Neural cell (in vitro differentiated cells): Measurements from ENCODE around the gene CTXND1. TPM values are rescaled to one million over a fixed set of nuclear protein-coding genes. Genes with fewer than 3 reads are reported as not detected.

Experiments used
- H2AFZ ChIP-seq: fragments of 200-600, 300-800 bp; sonication (generic), shearing (Covaris generic); 2 replicates; pipeline ENCODE4 v1.6.0; 2014; ENCODE audit warnings: low read depth, mild to moderate bottlenecking, antibody characterized with exemption, low read length, moderate library complexity
- H3F3A ChIP-seq: fragments of 200-600 bp; shearing (Covaris generic); 2 replicates; pipeline ENCODE4 v1.6.1; 2016; ENCODE audit warnings: mild to moderate bottlenecking, moderate library complexity, mixed read lengths, antibody characterized with exemption, low read length; ENCODE audit not compliant: insufficient read depth, poor library complexity, severe bottlenecking
- H3K27ac ChIP-seq: fragments of 200-600, 300-800 bp; sonication (generic), shearing (Covaris generic); 2 replicates; pipeline ENCODE4 v1.5.1; 2014; ENCODE audit warnings: mild to moderate bottlenecking, low read length, moderate library complexity
- H3K27me3 ChIP-seq: fragments of 300-800, 200-600 bp; sonication (generic), shearing (Covaris generic); 2 replicates; pipeline ENCODE4 v1.6.0; 2014; ENCODE audit warnings: mild to moderate bottlenecking, low read depth, low read length, moderate library complexity; ENCODE audit not compliant: insufficient read depth
- H3K36me3 ChIP-seq: fragments of 300-800, 200-600 bp; sonication (generic), shearing (Covaris generic); 2 replicates; pipeline ENCODE4 v1.5.1; 2014; ENCODE audit warnings: mild to moderate bottlenecking, antibody characterized with exemption, low read length, moderate library complexity; ENCODE audit not compliant: insufficient read depth
- H3K4me2 ChIP-seq: fragments of 300-800, 200-600 bp; sonication (generic), shearing (Covaris generic); 2 replicates; pipeline ENCODE4 v1.6.0; 2014; ENCODE audit warnings: mild to moderate bottlenecking, low read length
- H3K4me3 ChIP-seq: fragments of 300-800, 200-600 bp; sonication (generic), shearing (Covaris generic); 2 replicates; pipeline ENCODE4 v1.5.1; 2014; ENCODE audit warnings: mild to moderate bottlenecking, low read length, moderate library complexity
- H3K79me2 ChIP-seq: fragments of 200-600 bp; shearing (Covaris generic); replicated peaks from 2 replicates; pipeline ENCODE4 v1.6.0; 2014; ENCODE audit warnings: mild to moderate bottlenecking, low read length, moderate library complexity; ENCODE audit not compliant: insufficient read depth
- H3K9ac ChIP-seq: fragments of 300-800, 200-600 bp; sonication (generic), shearing (Covaris generic); 2 replicates; pipeline ENCODE4 v1.6.1; 2016; ENCODE audit warnings: mild to moderate bottlenecking, low read length, mixed read lengths
- H3K9me2 ChIP-seq: fragments of 200-600 bp; shearing (Covaris generic); 2 replicates; pipeline ENCODE4 v1.6.1; 2016; ENCODE audit warnings: mild to moderate bottlenecking, low read length, mixed read lengths; ENCODE audit not compliant: insufficient read depth
- H3K9me3 ChIP-seq: fragments of 200-600, 300-800 bp; sonication (generic), shearing (Covaris generic); 2 replicates; pipeline ENCODE4 v1.6.1; 2016; ENCODE audit warnings: mild to moderate bottlenecking, mixed run types, low read length, moderate library complexity, mixed read lengths
- H4K20me1 ChIP-seq: fragments of 200-600 bp; shearing (Covaris generic); 2 replicates; pipeline ENCODE4 v1.6.1; 2016; ENCODE audit warnings: mild to moderate bottlenecking, mixed run types; ENCODE audit not compliant: insufficient read depth
- EP300 ChIP-seq: fragments of 450-650 bp; conservative IDR thresholded peaks from 2 replicates; pipeline ENCODE4 v1.6.1; 2014; ENCODE audit warnings: antibody characterized with exemption, mild to moderate bottlenecking, moderate library complexity; ENCODE audit not compliant: poor library complexity, severe bottlenecking
- EZH2 ChIP-seq: fragments of 200-600, 300-800 bp; shearing (Covaris generic), sonication (generic); IDR thresholded peaks from 2 replicates; pipeline ENCODE4 v1.6.1; 2014; ENCODE audit warnings: antibody characterized with exemption, low read length, borderline replicate concordance, mild to moderate bottlenecking; ENCODE audit not compliant: insufficient read depth, poor library complexity, severe bottlenecking
- MXI1 ChIP-seq: fragments of 450-650 bp; conservative IDR thresholded peaks from 2 replicates; pipeline ENCODE4 v1.6.1; 2014; ENCODE audit warnings: antibody characterized with exemption, mild to moderate bottlenecking; ENCODE audit not compliant: poor library complexity, severe bottlenecking
- POLR2AphosphoS5 ChIP-seq: IDR thresholded peaks from 2 replicates; pipeline ENCODE4 v1.6.1; 2012
- RAD21 ChIP-seq: fragments of 450-650 bp; conservative IDR thresholded peaks from 2 replicates; pipeline ENCODE4 v1.6.1; 2014; ENCODE audit warnings: antibody characterized with exemption, mild to moderate bottlenecking, moderate library complexity
- SMC3 ChIP-seq: fragments of 450-650 bp; conservative IDR thresholded peaks from 2 replicates; pipeline ENCODE4 v1.6.1; 2014; ENCODE audit warnings: antibody characterized with exemption, mild to moderate bottlenecking, moderate library complexity; ENCODE audit not compliant: poor library complexity
- TAF1 ChIP-seq: IDR thresholded peaks from 2 replicates; pipeline ENCODE4 v1.6.1; 2012; ENCODE audit warnings: low read depth
- polyA plus RNA-seq: library from polyadenylated mRNA; depleted of rRNA; stranded (reverse); fragments of >200 nt; gene quantifications from 2 replicates; pipeline ENCODE4 v1.2.3, GENCODE V29; 2014
- TF ChIP-seq, protein P1 (sequence below): IDR thresholded peaks from 2 replicates; pipeline ENCODE4 v1.6.1; 2012; ENCODE audit warnings: borderline replicate concordance
- TF ChIP-seq, protein P2 (sequence below): fragments of 450-650 bp; IDR thresholded peaks from 2 replicates; pipeline ENCODE4 v1.5.1; 2014; ENCODE audit warnings: antibody characterized with exemption, mild to moderate bottlenecking, moderate library complexity; ENCODE audit not compliant: poor library complexity, severe bottlenecking

Gene CTXND1
- polyA plus RNA-seq, 1 donor from 2014 or later: not detected

DNA sequence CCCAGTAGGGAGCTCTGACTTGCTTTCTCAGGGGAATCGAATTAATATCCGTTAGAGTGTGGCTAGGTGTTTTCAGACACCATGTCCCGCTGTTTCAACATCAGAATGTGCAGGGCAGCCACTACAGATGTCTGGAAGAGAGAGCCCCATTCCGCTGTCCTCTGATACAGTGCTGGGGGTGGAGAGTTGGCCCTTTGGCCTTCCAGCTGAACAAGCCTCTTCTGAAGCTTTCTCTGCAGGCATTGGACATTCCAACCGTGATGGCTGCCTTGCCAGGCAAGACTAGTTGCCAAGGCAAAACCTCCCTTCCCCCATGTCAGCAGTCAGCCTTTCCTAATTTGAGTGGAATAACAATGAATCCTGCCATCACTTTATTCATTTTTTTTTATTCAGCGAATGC, 97.7 kb downstream of the CTXND1 start:
- TF ChIP-seq EP300 (no peak), RAD21 (no peak), SMC3 (no peak), EZH2 (no peak), POLR2AphosphoS5 (no peak), MXI1 (no peak), TAF1 (no peak)
- TF ChIP-seq, protein P1, sequence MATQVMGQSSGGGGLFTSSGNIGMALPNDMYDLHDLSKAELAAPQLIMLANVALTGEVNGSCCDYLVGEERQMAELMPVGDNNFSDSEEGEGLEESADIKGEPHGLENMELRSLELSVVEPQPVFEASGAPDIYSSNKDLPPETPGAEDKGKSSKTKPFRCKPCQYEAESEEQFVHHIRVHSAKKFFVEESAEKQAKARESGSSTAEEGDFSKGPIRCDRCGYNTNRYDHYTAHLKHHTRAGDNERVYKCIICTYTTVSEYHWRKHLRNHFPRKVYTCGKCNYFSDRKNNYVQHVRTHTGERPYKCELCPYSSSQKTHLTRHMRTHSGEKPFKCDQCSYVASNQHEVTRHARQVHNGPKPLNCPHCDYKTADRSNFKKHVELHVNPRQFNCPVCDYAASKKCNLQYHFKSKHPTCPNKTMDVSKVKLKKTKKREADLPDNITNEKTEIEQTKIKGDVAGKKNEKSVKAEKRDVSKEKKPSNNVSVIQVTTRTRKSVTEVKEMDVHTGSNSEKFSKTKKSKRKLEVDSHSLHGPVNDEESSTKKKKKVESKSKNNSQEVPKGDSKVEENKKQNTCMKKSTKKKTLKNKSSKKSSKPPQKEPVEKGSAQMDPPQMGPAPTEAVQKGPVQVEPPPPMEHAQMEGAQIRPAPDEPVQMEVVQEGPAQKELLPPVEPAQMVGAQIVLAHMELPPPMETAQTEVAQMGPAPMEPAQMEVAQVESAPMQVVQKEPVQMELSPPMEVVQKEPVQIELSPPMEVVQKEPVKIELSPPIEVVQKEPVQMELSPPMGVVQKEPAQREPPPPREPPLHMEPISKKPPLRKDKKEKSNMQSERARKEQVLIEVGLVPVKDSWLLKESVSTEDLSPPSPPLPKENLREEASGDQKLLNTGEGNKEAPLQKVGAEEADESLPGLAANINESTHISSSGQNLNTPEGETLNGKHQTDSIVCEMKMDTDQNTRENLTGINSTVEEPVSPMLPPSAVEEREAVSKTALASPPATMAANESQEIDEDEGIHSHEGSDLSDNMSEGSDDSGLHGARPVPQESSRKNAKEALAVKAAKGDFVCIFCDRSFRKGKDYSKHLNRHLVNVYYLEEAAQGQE: no peak
- TF ChIP-seq, protein P2, sequence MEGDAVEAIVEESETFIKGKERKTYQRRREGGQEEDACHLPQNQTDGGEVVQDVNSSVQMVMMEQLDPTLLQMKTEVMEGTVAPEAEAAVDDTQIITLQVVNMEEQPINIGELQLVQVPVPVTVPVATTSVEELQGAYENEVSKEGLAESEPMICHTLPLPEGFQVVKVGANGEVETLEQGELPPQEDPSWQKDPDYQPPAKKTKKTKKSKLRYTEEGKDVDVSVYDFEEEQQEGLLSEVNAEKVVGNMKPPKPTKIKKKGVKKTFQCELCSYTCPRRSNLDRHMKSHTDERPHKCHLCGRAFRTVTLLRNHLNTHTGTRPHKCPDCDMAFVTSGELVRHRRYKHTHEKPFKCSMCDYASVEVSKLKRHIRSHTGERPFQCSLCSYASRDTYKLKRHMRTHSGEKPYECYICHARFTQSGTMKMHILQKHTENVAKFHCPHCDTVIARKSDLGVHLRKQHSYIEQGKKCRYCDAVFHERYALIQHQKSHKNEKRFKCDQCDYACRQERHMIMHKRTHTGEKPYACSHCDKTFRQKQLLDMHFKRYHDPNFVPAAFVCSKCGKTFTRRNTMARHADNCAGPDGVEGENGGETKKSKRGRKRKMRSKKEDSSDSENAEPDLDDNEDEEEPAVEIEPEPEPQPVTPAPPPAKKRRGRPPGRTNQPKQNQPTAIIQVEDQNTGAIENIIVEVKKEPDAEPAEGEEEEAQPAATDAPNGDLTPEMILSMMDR: no peak
- H3K36me3 ChIP-seq: no peaks in the 10 kb centered on the region
- no peaks in the 10 kb centered on the region for H3K27me3 ChIP-seq
- H3K27ac ChIP-seq: no peak overlapping the region
- no peak overlapping the region for H3K4me2 ChIP-seq
- no peaks in the 10 kb centered on the region for H4K20me1 ChIP-seq
- peak overlapping the region; percentile 73 for H3K4me3 ChIP-seq
- no peak overlapping the region for H3K9ac ChIP-seq
- no peaks in the 10 kb centered on the region for H3K9me2 ChIP-seq
- H3K79me2 ChIP-seq: no peaks in the 10 kb centered on the region
- no peak overlapping the region for H2AFZ ChIP-seq
- H3F3A ChIP-seq: peaks cover 8% of the 10 kb centered on the region
- no peaks in the 10 kb centered on the region for H3K9me3 ChIP-seq

DNA sequence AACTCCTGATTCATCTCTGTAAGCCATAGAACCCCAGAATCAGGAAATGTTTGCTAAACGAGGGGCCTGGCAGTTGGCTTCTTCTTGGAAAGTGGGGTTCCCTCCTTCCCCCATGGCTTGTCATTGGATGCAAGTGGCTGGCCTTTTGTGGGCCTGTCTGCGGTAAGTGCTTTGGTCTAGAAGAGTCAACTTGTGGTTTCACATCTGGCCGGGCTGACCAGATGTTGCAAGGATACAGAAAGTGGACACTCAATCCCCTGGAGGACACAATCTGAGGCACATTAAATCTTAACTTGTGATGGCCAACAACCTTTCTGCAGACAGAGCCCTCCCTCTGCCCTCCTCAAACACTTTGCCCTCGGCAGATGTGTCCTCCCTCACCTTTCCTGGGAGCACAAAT, 98.1 kb downstream of the CTXND1 start:
- H3K27ac ChIP-seq: no peak overlapping the region
- TF ChIP-seq TAF1 (no peak), RAD21 (no peak), MXI1 (no peak), EP300 (no peak), POLR2AphosphoS5 (no peak), EZH2 (no peak), SMC3 (no peak)
- TF ChIP-seq, protein P2: no peak
- TF ChIP-seq, protein P1: no peak
- H3K27me3 ChIP-seq: no peaks in the 10 kb centered on the region
- peak overlapping the region; percentile 73 for H3K4me3 ChIP-seq
- no peak overlapping the region for H3K9ac ChIP-seq
- H4K20me1 ChIP-seq: no peaks in the 10 kb centered on the region
- H3K79me2 ChIP-seq: no peaks in the 10 kb centered on the region
- H3K9me3 ChIP-seq: no peaks in the 10 kb centered on the region
- H2AFZ ChIP-seq: no peak overlapping the region
- peak overlapping the region; percentile 92 for H3K4me2 ChIP-seq
- no peaks in the 10 kb centered on the region for H3K36me3 ChIP-seq
- H3F3A ChIP-seq: peaks cover 8% of the 10 kb centered on the region
- H3K9me2 ChIP-seq: no peaks in the 10 kb centered on the region
